ENCODE measurements around the gene ZNF587.
A peak's percentile ranks its signal among the peaks of the same experiment; 100 is the strongest.
"Not testable (repeated sequence)": the region's sequence is repeated elsewhere in the genome, so short reads cannot be mapped to it uniquely, and the experiment has no call there.

ZNF587 gene

DNA sequence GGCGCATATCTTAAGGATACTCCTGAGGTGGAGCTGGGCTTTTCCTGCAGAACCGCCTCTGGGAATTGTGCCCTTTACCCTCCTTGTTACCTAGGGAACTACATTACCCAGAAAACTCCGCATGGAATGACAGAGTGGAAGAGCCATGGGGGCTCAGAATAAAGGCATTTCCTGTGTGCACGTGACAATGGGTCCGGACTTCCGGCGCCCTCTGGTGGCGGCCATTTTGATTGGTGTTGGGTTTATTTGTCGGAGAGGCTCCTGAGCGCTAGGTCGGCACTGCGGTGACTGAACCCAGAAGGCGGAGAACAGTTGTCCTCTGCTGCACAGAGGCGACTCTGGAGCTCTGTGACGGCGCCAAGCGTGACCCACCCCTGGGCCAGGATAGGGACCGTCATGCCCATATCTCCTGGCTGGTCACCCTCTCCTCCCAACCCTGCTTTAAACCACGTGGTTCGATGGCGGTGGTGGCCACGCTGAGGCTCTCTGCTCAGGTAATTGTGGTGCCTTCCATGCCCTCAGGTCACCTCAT lies 19.5 kb upstream of the ZNF587 start, which contains the start of gene ZNF587B:
Gene ZNF587B (plus strand): TSS at position 229 of the 532 bp plus-strand sequence. CDS start 230 bp downstream, at position 459.
- DNase-seq (ENCODE audit: low read depth), result no peak
- peak; percentile 20 for TF ChIP-seq CTCF (conservative IDR thresholded peaks at IDR 0.05; ENCODE audit: low read length)
- H3K4me3 ChIP-seq (ENCODE audit: low read length), result peak within 1 kb of the TSS; percentile 40

GRCh38 chr19:57836991-57837390 lies 12.7 kb upstream of the ZNF587 start:
- not testable (repeated sequence) for H3K4me3 ChIP-seq (ENCODE audit: low read length); DNase-seq (ENCODE audit: low read depth)

DNA sequence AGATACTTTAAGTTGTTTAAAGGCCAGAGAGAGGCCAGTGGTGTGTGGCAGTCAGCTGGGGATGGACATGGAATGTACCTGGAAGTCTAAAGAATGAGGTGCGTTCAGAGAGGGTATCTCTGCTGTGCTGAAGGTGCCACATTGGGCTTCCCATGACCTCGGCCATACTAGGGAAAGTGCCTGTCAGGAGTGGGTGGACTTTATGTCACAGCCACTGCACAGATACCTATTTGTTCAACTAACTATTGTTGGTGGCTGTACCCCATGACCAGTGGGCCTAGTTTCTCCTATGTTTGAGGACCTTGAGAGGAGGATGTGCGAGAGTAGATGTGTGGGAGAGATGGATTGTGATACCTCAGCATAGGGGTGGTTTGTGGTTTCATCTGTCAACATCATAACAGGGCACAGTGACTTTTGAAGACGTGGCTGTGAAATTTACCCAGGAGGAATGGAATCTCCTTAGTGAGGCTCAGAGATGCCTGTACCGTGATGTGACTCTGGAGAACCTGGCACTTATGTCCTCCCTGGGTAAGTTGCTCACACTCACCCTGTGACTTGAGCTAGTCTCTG lies 11.0 kb upstream of the ZNF587 start:
- not testable (repeated sequence) for H3K4me3 ChIP-seq (ENCODE audit: low read length); DNase-seq (ENCODE audit: low read depth)

DNA sequence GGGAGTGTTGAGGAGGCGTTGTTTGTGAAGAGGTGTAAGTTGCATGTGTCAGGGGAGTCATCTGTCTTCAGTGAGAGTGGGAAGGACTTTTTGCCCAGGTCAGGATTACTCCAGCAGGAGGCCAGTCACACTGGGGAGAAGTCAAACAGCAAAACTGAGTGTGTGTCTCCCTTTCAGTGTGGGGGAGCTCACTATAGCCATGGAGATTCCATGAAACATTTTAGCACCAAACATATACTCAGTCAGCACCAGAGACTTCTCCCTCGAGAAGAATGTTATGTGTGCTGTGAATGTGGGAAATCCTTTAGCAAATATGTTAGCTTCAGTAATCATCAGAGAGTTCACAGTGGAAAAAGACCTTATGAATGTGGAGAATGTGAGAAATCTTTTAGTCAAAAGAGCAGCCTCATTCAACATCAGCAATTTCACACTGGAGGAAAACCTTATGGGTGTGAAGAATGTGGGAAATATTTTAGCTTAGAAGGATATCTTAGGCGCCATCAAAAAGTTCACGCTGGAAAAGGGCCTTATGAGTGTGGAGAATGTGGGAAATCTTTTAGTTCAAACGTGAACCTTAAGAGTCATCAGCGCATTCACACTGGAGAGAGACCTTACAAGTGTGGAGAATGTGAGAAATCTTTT lies 8.4 kb upstream of the ZNF587 start:
- no peak overlapping the region for H3K4me3 ChIP-seq (ENCODE audit: low read length)
- no peak for DNase-seq (ENCODE audit: low read depth)
- no peak for TF ChIP-seq CTCF (conservative IDR thresholded peaks at IDR 0.05; ENCODE audit: low read length)

GRCh38 chr19:57847164-57847563 lies 2.5 kb upstream of the ZNF587 start:
- not testable (repeated sequence) for DNase-seq (ENCODE audit: low read depth); H3K4me3 ChIP-seq (ENCODE audit: low read length)

DNA sequence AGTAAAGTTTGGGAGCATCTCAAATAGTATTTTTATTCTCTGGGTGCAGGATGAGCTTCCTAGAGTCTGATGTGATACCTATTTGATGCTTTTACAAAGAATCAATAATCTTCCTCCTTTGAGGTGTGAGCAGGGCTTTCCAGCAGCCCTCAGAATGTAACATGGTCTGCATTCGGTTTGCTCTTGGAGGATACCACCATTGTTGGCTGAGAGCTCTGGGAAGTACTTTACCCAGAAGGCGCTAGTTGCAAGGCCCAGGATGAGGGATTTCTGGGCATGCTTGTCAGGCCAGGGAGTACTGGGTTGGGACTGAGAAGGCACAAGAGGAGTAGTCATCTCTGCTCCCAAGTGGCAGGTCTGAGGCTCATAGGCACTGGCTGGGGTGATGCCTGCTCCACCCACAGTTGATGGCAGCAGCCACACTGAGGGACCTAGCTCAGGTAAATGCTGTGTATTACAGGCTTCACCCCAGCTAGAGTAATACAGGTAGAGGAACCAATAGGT lies 445 bp upstream of the ZNF587 start:
- not testable (repeated sequence) for DNase-seq (ENCODE audit: low read depth); H3K4me3 ChIP-seq (ENCODE audit: low read length)

- peak overlapping the region; percentile 77 for H3K4me3 ChIP-seq (ENCODE audit: low read length)
- peak; percentile 6 for DNase-seq (ENCODE audit: low read depth)
- no peak for TF ChIP-seq CTCF (conservative IDR thresholded peaks at IDR 0.05; ENCODE audit: low read length)
These were observed 926 bp downstream of the ZNF587 start for GRCh38 chr19:57850553-57851017.

DNA sequence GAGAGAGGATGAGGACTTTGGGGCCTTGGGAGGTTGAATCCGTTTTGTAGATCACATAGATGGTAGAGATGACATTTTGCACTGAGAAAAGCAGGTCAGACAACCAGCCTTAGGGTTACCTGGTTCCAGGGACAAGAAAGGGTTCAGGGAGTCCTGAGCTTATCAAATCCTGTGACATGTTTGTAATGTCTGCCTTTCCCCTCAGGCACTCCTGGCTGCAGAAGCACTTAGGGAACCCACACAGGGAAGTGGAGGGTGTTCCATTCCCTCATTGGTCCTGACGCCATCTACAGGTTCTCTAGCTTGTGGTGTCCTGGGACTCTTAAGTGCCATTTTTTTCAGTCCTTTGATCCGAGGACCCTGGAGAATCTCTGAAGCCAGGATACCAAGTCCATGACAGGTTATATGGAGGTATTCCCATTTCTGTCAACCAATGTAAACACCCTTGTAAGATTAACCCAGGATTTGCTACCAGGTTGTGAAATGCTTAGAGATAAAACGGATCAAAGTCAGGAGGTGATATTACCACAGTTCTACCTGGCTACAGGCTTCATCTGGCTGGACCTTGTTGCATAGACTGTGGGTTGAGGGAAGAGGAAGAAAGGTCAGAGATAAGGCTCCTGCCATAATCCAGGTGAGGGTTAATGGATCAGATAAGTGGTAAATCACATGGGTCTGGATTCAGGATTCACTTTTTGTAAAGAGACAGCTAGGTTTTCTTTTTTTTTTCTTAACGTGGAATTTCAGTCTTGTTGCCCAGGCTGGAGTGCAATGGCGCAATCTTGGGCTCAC lies 2.3 kb downstream of the ZNF587 start:
- H3K4me3 ChIP-seq (ENCODE audit: low read length); DNase-seq (ENCODE audit: low read depth): not testable (repeated sequence)

DNA sequence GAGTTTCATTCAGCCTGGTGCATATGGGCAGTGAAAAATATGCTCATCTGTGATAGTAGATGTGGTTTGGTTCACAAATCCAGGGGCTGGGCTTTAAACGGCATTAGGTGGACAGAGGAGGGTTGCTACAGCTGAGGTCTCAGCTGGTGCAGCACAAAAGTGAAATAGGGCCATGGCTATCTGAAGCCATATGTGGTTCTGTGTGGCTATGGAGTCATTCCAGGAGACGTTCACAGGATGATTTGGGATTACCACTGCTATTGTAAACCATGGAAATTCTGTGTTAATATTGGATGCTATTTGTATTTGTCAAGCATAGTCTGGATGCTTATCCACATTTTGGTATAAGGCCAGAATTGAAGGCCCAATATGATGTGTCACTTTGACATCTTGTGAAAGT lies 4.5 kb downstream of the ZNF587 start:
- not testable (repeated sequence) for H3K4me3 ChIP-seq (ENCODE audit: low read length); DNase-seq (ENCODE audit: low read depth)

DNA sequence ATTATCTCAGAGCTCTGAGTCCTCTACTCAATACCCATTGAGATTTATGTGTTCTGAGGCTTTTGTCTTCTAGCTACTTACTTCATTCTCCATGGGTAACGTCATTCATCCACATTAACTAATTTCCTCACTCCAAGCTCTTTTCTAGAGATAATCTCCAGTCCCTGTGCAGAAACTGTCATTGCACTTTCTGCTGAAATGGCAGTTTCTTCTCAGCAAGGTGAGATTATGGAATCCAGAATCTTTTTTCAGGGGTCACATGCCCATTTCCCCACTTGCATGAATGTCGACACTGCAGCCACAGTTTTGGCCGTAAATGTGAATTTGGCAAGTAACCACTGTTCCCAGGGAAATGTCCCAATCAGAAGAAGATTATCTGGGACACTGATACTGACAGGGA lies 12.7 kb downstream of the ZNF587 start:
- not testable (repeated sequence) for DNase-seq (ENCODE audit: low read depth); H3K4me3 ChIP-seq (ENCODE audit: low read length)

All from AG10803 (cell line).